Hypothalamus (tissue), 51 donors: ENCODE measurements around the gene IFNA4.
"Not testable (repeated sequence)": the region's sequence is repeated elsewhere in the genome, so short reads cannot be mapped to it uniquely, and the experiment has no call there.

Experiments used
- DNase-seq, 51 donors: peaks; one replicate each; lab custom pipeline; 2025; lab: John Stamatoyannopoulos, UW

The IFNA4 gene

DNA sequence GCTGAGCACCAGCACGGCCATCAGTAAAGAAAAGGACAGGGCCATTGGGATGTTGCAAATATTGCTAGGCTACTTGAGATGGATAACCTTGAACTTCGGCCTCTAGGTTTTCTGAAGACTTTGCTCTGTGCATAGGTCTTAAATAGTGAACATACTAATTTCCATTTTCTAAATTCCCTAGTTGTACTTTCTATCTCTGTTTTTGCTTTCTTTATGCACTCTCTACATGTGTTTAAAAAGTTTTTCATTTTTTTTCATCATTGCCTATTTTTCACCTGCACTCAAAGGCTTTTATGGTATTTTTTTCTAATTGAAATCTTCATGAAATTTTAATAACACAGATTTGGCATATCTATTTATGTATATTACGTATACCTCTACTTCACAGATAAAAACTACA lies at the start of gene IFNA4:
TSS of gene IFNA4 (minus strand) at position 101 of the 400 bp plus-strand sequence. CDS start at position 45, 56 bp downstream.
- DNase-seq, result not testable (repeated sequence)

DNA sequence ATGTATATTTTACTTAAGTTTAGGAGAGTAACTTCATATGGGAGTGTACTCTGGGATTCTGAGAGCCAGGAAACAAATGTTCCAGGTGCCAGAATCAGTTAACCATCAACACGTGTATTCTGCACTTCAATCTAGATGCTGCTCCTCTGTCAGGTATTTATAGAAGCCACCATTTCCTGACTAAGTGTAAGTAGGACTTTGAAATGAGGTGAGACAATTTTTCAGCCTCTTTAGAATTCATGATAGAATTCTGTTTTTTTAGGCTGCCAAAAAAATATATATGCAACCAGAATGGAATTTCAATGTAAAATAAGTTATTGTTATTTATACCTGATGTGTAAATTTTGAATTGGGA lies 49.0 kb upstream of the IFNA4 start:
- DNase-seq, result not testable (repeated sequence)

DNA sequence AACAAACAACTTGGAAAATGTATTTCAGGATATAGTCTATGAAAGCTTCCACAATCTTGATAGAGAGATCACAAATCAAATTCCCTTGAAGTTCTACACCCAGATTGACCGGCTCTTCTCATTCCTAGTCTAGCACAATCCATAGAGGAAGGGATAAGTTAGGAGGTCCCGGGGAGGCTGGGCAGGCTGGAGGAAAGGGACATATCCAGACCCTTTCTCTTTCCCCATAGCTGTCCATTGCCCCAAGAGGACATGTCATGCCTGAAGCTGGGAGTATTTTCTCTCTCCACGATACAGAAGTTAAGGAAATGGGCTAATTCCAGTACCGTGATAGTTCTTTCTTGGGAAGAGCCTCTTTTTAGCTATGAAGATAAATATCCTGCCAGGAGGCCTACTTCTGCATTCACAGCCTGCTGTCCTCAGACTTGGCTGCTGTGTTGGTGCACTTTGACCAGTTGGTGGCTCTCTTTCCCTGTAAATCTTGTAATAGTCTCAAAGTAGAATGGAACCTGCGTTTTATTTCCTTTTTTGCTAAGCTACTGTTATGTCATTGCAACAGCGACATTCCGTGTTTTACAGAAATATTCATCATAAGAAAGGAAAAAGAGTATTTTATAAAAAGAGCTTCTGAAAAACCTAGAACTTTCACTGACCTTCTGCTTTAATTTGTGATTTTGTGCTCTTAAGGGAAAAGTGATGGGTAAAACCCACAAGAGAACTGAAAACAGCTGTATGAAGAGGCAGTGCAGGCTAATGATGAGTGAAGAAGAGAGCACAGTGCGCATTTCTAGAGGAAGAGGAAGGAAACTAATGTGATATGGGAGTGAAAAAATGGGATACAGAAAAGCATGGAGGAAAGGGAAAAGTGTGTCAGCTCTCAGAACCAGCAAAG lies 48.3 kb upstream of the IFNA4 start:
- peak in 14 of 51 donors; percentile 1 to 22 (median 9) for DNase-seq

DNA sequence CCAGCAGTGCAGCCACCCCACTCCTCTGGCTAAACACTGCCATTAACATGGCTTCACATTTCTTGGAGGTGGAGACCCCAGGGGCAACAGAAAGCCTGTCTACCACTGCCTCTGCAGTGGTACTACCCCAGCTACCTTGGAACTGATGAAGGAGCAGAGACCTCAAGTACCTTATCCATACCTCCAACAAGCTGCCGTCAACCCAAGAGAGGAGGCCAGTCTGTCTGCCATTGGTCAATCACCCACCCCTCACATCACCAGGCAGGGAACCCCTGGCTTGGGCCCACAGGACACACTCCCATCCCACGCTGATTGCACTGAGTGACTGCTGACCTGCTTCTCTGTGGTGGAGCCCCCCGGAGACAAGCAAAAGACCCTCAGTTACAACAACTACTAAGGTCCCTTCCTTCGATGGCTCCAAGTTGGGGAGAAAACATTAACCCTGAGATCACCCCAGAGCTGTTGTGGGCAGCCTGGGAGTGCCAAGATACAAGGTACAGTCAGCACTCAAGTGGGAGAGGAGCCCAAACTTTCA lies 46.8 kb upstream of the IFNA4 start:
- no peak for DNase-seq

DNA sequence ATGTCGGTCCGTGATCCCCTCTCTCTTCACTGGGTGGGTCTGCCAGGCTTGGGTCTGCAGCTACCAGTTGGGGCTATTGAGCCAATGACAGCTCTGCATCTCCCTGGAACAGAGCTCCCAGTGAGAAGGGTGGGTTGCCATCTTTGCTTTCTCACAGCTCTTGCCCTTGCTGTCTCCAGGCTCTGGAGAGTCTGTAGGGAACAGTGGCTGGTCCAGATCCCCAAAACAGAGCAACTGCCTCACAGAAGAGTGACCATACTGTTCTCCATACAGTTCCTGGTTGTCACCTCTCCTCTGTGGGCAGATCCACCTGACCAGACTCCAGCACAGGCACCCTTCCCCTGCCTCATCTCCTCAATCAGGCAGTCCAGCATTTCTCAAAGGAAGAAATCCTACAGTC lies 45.9 kb upstream of the IFNA4 start:
- DNase-seq, result no peak

DNA sequence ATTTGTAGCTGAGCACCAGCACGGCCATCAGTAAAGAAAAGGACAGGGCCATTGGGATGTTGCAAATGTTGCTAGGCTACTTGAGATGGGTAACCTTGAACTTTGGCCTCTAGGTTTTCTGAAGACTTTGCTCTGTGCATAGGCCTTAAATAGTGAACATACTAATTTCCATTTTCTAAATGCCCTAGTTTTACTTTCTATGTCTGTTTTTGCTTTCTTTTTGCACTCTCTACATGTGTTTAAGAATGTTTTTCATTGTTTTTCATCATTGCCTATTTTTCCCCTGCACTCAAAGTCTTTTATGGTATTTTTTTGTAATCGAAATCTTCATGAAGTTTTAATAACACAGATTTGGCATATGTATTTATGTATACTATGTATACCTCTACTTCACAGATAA lies 40.7 kb upstream of the IFNA4 start, which contains the start of gene IFNA17:
TSS of gene IFNA17 (minus strand) at position 101 of the 400 bp plus-strand sequence. CDS start at position 52, 49 bp downstream.
- DNase-seq, result no peak

DNA sequence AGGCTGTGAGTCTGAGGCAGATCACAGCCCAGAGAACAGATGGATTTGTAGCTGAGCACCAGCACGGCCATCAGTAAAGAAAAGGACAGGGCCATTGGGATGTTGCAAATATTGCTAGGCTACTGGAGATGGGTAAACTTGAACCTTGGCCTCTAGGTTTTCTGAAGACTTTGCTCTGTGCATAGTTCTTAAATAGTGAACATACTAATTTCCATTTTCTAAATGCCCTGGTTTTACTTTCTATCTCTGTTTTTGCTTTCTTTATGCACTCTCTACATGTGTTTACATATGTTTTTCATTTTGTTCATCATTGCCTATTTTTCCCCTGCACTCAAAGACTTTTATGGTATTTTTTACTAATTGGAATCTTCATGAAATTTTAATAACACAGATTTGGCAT lies 29.8 kb upstream of the IFNA4 start, which contains the start of gene IFNA16:
TSS of gene IFNA16 (minus strand) at position 101 of the 400 bp plus-strand sequence. CDS start at position 95, 6 bp downstream.
- not testable (repeated sequence) for DNase-seq

DNA sequence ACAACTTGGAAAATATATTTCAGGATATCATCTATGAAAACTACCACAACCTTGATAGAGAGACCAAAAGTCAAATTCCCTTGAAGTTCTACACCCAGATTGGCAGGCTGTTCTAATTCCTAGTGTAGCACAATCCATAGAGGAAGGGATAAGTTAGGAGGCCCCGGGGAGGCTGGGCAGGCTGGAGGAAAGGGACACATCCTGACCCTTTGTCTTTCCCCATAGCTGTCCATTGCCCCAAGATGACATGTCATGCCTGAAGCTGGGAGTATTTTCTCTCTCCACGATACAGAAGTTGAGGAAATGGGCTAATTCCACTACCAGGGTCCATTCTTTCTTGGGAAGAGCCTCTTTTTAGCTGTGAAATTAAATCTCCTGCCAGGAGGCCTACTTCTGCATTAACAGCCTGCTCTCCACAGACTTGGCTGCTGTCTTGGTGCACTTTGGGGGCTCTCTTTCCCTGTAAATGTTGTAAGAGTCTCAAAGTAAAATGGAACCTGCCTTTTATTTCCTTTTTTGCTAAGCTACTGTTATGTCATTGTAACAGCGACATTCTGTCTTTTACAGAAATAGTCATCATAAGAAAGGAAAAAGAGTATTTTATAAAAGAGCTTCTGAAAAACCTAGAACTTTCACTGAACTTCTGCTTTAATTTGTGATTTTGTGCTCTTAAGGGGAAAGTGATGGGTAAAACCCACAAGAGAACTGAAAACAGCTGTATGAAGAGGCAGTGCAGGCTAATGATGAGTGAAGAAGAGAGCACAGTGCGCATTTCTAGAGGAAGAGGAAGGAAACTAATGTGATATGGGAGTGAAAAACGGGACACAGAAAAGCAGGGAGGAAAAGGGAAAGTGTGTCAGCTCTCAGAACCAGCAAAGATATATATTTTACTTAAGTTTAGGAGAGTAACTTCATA lies 26.3 kb upstream of the IFNA4 start:
- not testable (repeated sequence) for DNase-seq

DNA sequence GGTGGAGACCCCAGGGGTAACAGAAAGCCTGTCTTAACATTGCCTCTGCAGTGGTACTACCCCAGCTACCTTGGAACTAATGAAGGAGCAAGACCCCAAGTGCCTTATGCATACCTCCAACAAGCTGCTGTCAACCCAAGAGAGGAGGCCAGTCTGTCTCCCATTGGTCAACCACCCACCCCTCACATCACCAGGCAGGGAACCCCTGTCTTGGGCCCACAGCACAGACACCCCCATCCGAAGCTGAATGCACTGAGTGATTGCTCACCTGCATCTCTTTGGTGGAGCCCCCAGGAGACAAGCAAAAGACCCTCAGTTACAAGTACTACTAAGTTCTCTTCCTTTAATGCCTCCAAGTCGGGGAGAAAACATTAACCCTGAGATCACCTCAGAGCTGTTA lies 24.8 kb upstream of the IFNA4 start:
- not testable (repeated sequence) for DNase-seq

DNA sequence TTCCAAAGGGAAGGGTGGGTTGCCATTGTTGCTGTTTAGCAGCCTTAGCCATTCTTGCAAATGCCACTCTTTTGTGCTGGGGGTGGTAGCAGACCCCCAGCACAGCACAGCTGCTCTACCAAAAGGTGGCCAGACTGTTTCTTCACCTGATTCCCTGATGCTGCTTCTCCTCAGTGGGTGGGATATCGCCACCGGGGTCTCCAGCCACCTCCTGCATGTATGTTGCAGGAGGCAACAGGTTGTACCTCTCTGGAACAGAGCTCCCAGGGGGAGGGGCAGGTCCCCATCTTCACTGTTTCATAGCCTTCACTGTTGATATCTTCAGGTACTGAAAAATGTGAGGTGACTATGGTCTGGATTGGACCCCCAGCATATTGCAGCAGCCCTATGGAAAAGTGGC lies 23.4 kb upstream of the IFNA4 start:
- DNase-seq, result not testable (repeated sequence)

DNA sequence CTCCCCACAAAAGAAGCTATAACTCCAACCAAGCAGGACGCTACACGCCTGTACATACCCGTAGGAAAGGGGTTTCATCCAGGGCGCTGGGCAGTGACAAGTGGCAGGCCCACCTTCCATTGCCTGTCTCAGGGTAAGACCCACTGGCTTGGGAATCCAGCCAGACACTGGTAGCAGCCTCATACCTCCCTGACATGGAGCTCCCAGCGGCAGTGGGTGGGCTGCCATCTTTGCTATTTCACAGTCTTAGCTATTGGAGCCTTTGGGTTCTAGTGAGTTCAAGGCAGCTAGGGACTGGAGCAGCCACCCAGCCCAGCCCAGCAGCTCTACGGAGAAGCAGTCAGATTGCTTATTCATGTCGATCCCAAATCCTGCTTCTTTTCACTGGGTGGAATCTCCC lies 22.9 kb upstream of the IFNA4 start:
- DNase-seq, result no peak

DNA sequence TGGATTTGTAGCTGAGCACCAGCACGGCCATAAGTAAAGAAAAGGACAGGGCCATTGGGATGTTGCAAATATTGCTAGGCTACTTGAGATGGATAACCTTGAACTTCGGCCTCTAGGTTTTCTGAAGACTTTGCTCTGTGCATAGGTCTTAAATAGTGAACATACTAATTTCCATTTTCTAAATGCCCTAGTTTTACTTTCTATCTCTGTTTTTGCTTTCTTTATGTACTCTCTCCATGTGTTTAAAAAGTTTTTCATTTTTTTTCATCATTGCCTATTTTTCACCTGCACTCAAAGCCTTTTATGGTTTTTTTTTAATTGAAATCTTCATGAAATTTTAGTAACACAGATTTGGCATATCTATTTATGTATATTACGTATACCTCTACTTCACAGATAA lies 19.7 kb upstream of the IFNA4 start, which contains the start of gene IFNA10:
TSS of gene IFNA10 (minus strand) at position 101 of the 400 bp plus-strand sequence. CDS start at position 55, 46 bp downstream.
- DNase-seq, result not testable (repeated sequence)

DNA sequence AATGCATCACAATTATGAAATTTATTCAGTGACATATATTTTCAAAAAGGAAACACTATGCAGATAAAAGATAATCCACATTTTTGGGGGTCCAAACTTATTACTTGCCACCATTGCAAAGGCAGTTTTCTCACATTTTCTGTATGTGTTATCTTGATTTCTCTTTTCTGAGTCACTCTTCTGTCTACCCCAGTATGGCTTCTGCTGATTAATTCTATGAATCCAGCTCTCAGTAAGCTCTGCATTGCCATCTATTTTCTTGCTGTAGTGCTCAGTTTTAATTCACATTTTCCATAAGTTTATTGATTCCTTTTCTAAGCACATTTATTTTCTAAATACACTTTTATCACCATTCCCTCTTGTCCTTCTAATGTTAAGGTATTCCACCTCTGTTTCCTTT lies 17.8 kb upstream of the IFNA4 start:
- DNase-seq, result no peak

DNA sequence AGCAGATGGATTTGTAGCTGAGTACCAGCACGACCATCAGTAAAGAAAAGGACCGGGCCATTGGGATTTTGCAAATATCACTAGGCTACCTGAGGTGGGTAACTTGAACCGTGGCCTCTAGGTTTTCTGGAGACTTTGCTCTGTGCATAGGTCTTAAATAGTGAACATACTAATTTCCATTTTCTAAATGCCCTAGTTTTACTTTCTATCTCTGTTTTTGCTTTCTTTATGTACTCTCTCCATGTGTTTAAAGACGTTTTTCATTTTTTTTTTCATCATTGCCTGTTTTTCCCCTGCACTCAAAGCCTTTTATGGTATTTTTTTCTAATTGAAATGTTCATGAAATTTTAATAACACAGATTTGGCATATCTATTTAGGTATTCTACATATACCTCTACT lies 14.7 kb upstream of the IFNA4 start, which contains the start of gene IFNA7:
TSS of gene IFNA7 (minus strand) at position 101 of the 400 bp plus-strand sequence. CDS start at position 61, 40 bp downstream.
- DNase-seq, result not testable (repeated sequence)

DNA sequence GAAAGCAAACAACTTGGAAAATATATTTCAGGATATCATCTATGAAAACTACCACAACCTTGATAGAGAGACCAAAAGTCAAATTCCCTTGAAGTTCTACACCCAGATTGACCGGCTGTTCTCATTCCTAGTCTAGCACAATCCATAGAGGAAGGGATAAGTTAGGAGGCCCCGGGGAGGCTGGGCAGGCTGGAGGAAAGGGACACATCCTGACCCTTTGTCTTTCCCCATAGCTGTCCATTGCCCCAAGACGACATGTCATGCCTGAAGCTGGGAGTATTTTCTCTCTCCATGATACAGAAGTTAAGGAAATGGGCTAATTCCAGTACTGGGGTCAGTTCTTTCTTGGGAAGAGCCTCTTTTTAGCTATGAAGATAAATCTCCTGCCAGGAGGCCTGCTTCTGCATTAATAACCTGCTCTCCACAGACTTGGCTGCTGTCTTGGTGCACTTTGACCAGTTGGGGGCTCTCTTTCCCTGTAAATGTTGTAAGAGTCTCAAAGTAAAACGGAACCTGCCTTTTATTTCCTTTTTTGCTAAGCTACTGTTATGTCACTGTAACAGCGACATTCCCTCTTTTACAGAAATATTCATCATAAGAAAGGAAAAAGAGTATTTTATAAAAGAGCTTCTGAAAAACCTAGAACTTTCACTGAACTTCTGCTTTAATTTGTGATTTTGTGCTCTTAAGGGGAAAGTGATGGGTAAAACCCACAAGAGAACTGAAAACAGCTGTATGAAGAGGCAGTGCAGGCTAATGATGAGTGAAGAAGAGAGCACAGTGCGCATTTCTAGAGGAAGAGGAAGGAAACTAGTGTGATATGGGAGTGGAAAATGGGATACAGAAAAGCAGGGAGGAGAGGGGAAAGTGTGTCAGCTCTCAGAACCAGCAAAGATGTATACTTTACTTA lies 7.7 kb upstream of the IFNA4 start:
- DNase-seq, result peak in 9 of 51 donors; percentile 1 to 23 (median 7)

DNA sequence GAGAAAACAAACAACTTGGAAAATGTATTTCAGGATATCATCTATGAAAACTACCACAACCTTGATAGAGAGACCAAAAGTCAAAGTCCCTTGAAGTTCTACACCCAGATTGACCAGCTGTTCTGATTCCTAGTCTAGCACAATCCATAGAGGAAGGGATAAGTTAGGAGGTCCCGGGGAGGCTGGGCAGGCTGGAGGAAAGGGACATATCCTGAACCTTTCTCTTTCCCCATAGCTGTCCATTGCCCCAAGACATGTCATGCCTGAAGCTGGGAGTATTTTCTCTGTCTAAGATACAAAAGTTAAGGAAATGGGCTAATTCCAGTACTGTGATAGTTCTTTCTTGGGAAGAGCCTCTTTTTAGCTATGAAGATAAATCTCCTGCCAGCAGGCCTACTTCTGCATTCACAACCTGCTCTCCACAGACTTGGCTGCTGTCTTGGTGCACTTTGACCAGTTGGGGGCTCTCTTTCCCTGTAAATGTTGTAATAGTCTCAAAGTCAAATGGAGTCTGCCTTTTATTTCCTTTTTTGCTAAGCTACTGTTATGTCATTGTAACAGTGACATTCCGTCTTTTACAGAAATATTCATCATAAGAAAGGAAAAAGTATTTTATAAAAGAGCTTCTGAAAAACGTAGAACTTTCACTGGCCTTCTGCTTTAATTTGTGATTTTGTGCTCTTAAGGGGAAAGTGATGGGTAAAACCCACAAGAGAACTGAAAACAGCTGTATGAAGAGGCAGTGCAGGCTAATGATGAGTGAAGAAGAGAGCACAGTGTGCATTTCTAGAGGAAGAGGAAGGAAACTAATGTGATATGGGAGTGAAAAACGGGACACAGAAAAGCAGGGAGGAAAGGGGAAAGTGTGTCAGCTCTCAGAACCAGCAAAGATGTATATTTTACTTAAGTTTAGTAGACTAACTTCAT lies 4.3 kb downstream of the IFNA4 start:
- DNase-seq, result peak in 4 of 51 donors; percentile 2 to 6 (median 4)

DNA sequence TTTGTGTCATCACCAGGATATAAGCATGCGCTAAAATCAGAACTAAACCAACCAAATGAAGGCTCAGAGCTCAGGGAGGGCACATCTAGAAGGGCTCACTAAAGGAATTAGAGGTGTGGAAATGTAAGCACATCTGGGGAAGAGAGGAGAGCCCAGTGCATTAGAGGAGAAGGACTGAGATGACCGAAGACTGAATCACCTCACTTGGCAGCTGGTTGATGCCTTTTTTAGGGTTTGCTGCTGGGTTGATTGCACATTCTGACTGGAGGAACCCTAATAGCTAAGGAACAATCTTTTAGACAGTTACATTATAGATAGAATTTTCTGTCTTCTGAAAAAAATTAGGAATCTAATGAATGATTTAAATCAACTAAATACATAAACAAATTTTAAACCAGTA lies 12.7 kb downstream of the IFNA4 start:
- DNase-seq, result no peak

DNA sequence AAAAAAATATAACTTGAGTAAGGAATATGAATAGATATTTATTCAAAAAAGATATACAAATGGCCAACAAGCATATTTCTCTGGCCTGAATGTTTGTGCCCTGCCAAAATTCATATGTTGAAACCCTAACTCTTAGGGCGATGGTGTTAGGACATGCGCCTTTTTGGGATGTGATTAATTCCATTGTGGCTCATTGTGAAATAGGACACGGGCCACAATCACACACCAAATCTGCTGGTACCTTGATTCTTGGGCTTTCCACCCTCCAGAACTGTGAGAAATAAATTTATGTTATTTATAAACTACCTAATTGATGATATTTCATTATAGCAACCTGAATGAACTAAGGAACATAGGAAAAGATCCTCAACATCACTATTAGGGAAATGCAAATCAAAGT lies 15.2 kb downstream of the IFNA4 start:
- DNase-seq, result no peak
